Small intestine (tissue), 7 donors: ENCODE measurements around the gene HYAL4. TPM values are rescaled to one million over a fixed set of nuclear protein-coding genes. Genes with fewer than 3 reads are reported as not detected.
A peak's percentile ranks its signal among the peaks of the same experiment; 100 is the strongest.
"Not testable (repeated sequence)": the region's sequence is repeated elsewhere in the genome, so short reads cannot be mapped to it uniquely, and the experiment has no call there.

ENCODE experiments used
- DNase-seq, 2 donors: peaks; one replicate each; pipeline versions ENCODE4 v3.0.0 to v3.0.0-alpha.2; 2013
- FAIRE-seq: peaks from 2 replicates; lab custom pipeline; 2012; peaks lifted over from hg19 to GRCh38; lab: Jason Lieb, UNC
- H3K27ac ChIP-seq, 3 donors: one replicate each; pipeline ENCODE4 v1.5.1; 2013; ENCODE audit warnings: low read length in 2 of 3, mild to moderate bottlenecking in 2 of 3, control low read depth in 1 of 3, inconsistent platforms in 1 of 3, low read depth in 1 of 3, moderate library complexity in 1 of 3
- H3K27me3 ChIP-seq, 3 donors: one replicate each; pipeline ENCODE4 v1.6.1; 2013; ENCODE audit warnings: low read length in 3 of 3, inconsistent platforms in 1 of 3; ENCODE audit not compliant: control insufficient read depth in 3 of 3, insufficient read depth in 3 of 3
- H3K36me3 ChIP-seq, 3 donors: one replicate each; pipeline ENCODE4 v1.6.1; 2013; ENCODE audit warnings: low read length in 3 of 3, inconsistent platforms in 1 of 3, low read depth in 1 of 3, mild to moderate bottlenecking in 1 of 3, moderate library complexity in 1 of 3; ENCODE audit not compliant: control insufficient read depth in 3 of 3, insufficient read depth in 2 of 3
- H3K4me1 ChIP-seq, 3 donors: one replicate each; pipeline ENCODE4 v1.6.1; 2013; ENCODE audit warnings: low read length in 2 of 3, inconsistent platforms in 1 of 3, low read depth in 1 of 3, mild to moderate bottlenecking in 1 of 3, moderate library complexity in 1 of 3; ENCODE audit not compliant: control insufficient read depth in 3 of 3, insufficient read depth in 2 of 3
- H3K4me3 ChIP-seq, 3 donors: one replicate each; pipeline ENCODE4 v1.5.1; 2013; ENCODE audit warnings: low read length in 3 of 3, control low read depth in 1 of 3, inconsistent platforms in 1 of 3, low read depth in 1 of 3, mild to moderate bottlenecking in 1 of 3, moderate library complexity in 1 of 3
- H3K9me3 ChIP-seq, 2 donors: one replicate each; pipeline ENCODE4 v1.6.1; 2013; ENCODE audit warnings: low read depth in 1 of 2, low read length in 1 of 2; ENCODE audit not compliant: control insufficient read depth in 2 of 2, insufficient read depth in 1 of 2
- WGBS, 3 donors: extraction: QIAGEN DNeasy Blood & Tissue Kit; methylation state at CpG; one replicate each; pipeline ENCODE4 v1.1.7; 2013; 5-methylcytosine and 5-hydroxymethylcytosine counted together
- polyA plus RNA-seq, 4 donors: library from polyadenylated mRNA; stranded (reverse) in 3 of 4; unstranded in 1 of 4; fragments of 200-250 nt in 3 of 4; fragments of 120-200 nt in 1 of 4; gene quantifications; one replicate each; pipeline versions ENCODE4 v1.2.1 to v1.2.3, GENCODE V29; 2013
- donor health status: healthy with polysubstance abuse.
- donor health status: control.
- donor health status: control.
- donor health status: Bipolar disorder and iron deficiency.
- donor health status: healthy.

HYAL4 gene
- polyA plus RNA-seq, 4 donors = 0.01 TPM; not detected in 3

DNA sequence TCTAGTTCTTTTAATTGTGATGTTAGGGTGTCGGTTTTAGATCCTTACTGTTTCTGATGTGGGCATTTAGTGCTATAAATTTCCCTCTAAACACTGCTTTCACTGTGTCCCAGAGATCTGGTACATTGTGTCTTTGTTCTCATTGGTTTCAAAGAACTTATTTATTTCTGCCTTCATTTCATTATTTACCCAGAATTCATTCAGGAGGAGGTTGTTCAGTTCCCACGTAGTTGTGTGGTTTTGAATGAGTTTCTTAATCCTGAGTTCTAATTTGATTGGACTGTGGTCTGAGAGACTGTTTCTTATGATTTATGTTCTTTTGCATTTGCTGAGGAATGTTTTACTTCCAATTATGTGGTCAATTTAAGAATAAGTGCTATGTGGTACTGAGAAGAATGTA, 9.3 kb downstream of the HYAL4 start:
- not testable (repeated sequence) for H3K9me3 ChIP-seq, FAIRE-seq, DNase-seq, H3K4me3 ChIP-seq, H3K4me1 ChIP-seq, H3K36me3 ChIP-seq, H3K27me3 ChIP-seq, H3K27ac ChIP-seq
- 74 to 82% (median 80%) methylated on average over 2 of the region's 2 CpGs for whole genome bisulfite sequencing, 3 donors

- not testable (repeated sequence) for H3K27ac ChIP-seq, H3K4me1 ChIP-seq, H3K36me3 ChIP-seq, FAIRE-seq, H3K4me3 ChIP-seq, H3K9me3 ChIP-seq, DNase-seq, H3K27me3 ChIP-seq
- 23 to 50% (median 38%) methylated on average over 1 of the region's 1 CpG for WGBS, 3 donors
These were observed 11.5 kb downstream of the HYAL4 start for GRCh38 chr7:123856428-123856827.

- Histone ChIP-seq H3K4me3 (no peak overlapping the region), H3K27ac (no peak overlapping the region), H3K9me3 (peaks cover 0 to 2% of the 10 kb centered on the region in 2 donors), H3K27me3 (no peaks in the 10 kb centered on the region), H3K36me3 (no peaks in the 10 kb centered on the region), H3K4me1 (peaks cover 0 to 14% (median 0%) of the 10 kb centered on the region in 3 donors)
- DNase-seq = no peak
- FAIRE-seq = no peak
These were observed 15.9 kb downstream of the HYAL4 start for GRCh38 chr7:123860848-123861247.

GRCh38 chr7:123862775-123863174, 17.8 kb downstream of the HYAL4 start:
- no peaks in the 10 kb centered on the region for H3K27me3 ChIP-seq
- H3K27ac ChIP-seq = no peak overlapping the region
- DNase-seq = no peak
- H3K4me1 ChIP-seq = peaks cover 0 to 14% (median 0%) of the 10 kb centered on the region in 3 donors
- peaks cover 0 to 3% of the 10 kb centered on the region in 2 donors for H3K9me3 ChIP-seq
- FAIRE-seq = no peak
- H3K4me3 ChIP-seq = no peak overlapping the region
- no peaks in the 10 kb centered on the region for H3K36me3 ChIP-seq

- Histone ChIP-seq H3K4me3 (no peak overlapping the region), H3K36me3 (no peaks in the 10 kb centered on the region), H3K9me3 (peaks cover 0 to 3% of the 10 kb centered on the region in 2 donors), H3K27me3 (no peaks in the 10 kb centered on the region), H3K4me1 (peaks cover 0 to 14% (median 0%) of the 10 kb centered on the region in 3 donors), H3K27ac (peak overlapping the region in 1 of 3 donors; percentile 62)
- FAIRE-seq (no peak), DNase-seq (no peak)
- WGBS, 3 donors = 81 to 94% (median 81%) methylated on average over 1 of the region's 1 CpG
These were observed 18.5 kb downstream of the HYAL4 start for GRCh38 chr7:123863461-123863860.

DNA sequence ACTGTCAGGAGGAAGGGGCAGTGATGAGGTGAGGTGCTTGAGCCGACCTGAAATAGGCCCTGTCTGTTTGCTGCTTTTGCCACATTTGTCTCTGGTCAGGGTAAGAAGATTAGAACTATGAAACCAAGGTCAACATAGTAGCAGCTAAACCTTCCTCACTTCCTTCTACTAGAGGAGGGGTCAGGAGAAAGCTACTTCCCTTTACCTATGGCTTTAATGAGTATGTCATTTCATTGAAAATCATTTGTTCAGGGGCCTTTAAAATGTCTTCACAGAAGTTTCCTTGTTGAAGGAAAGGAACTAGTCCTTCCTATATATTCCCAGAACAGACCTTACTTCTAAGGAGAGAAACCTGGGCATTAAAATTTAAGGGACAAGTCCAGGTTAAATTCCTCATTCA, 19.0 kb downstream of the HYAL4 start:
- Histone ChIP-seq H3K4me3 (no peak overlapping the region), H3K9me3 (peaks cover 0 to 3% of the 10 kb centered on the region in 2 donors), H3K36me3 (no peaks in the 10 kb centered on the region), H3K27me3 (no peaks in the 10 kb centered on the region), H3K4me1 (peaks cover 0 to 14% (median 0%) of the 10 kb centered on the region in 3 donors), H3K27ac (peak overlapping the region in 1 of 3 donors; percentile 62)
- peak in 1 of 2 donors; percentile 7 for DNase-seq
- WGBS, 3 donors = 14 to 36% (median 33%) methylated on average over 1 of the region's 1 CpG
- no peak for FAIRE-seq

DNA sequence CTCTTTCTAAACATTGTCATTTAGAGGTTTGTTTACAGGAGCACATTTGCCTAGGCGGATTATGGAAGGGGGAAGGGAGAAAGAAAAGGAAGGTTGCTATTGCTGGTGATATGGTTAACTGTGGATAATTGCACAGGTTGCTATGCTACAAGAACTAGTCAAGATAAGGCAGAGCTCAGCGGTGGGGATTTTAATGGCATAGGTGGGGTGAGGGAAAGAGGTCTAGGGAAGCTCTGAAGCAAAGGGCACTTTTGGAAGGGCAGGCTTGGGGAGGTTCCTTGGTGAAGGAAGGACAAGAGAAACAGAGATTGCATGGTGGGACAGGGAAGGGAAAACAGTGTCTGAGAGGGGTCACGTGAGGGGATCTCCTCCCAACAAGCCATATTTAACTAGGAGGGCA, 19.5 kb downstream of the HYAL4 start:
- Histone ChIP-seq H3K4me1 (peaks cover 0 to 14% (median 0%) of the 10 kb centered on the region in 3 donors), H3K27ac (peak overlapping the region in 1 of 3 donors; percentile 62), H3K4me3 (no peak overlapping the region), H3K36me3 (no peaks in the 10 kb centered on the region), H3K27me3 (no peaks in the 10 kb centered on the region), H3K9me3 (peaks cover 0 to 3% of the 10 kb centered on the region in 2 donors)
- WGBS, 3 donors = 23 to 52% (median 28%) methylated on average over 2 to 3 of the region's 3 CpGs
- peak; percentile 72 to 81 for DNase-seq
- FAIRE-seq = no peak

DNA sequence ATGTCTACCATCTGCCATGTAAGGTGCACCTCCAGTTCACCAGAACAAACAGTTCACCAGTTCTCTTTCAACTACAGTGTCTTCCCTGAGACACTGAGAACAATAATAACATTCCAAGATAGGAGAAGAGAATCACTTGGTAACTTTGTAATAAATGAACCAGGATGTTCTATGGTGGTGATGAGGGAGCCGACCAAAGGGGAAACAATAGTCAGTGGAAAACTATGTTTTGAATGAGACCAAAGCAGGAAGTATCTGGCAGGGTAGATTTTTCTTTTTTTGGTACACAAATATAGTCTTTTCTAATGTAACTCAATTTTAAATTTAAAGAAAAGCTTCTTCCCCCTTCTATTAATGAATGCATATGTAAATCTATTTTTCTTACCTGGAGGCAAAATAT, 20.0 kb downstream of the HYAL4 start:
- 70 to 85% (median 76%) methylated on average over 1 of the region's 1 CpG for WGBS, 3 donors
- no peaks in the 10 kb centered on the region for H3K36me3 ChIP-seq
- H3K4me3 ChIP-seq = no peak overlapping the region
- DNase-seq = no peak
- peaks cover 0 to 3% of the 10 kb centered on the region in 2 donors for H3K9me3 ChIP-seq
- peak overlapping the region in 1 of 3 donors; percentile 62 for H3K27ac ChIP-seq
- no peak for FAIRE-seq
- H3K27me3 ChIP-seq = no peaks in the 10 kb centered on the region
- peaks cover 0 to 14% (median 0%) of the 10 kb centered on the region in 3 donors for H3K4me1 ChIP-seq

- WGBS, 3 donors = 9 to 16% (median 14%) methylated on average over 3 of the region's 3 CpGs
- Histone ChIP-seq H3K27ac (no peak overlapping the region), H3K36me3 (no peaks in the 10 kb centered on the region), H3K4me3 (no peak overlapping the region), H3K9me3 (peaks cover 0 to 3% of the 10 kb centered on the region in 2 donors), H3K4me1 (peaks cover 0 to 14% (median 0%) of the 10 kb centered on the region in 3 donors), H3K27me3 (no peaks in the 10 kb centered on the region)
- FAIRE-seq (no peak), DNase-seq (peak; percentile 76 to 79)
These were observed 20.6 kb downstream of the HYAL4 start for GRCh38 chr7:123865517-123866117.
